SK-N-MC (cell line): ENCODE results near the gene PNMA1.

Experiments used
- EZH2 ChIP-seq: fragments of 200-600 bp; sonication (generic); IDR thresholded peaks from one replicate; pipeline ENCODE4 v1.6.1; 2017; ENCODE audit warnings: antibody characterized with exemption
- POLR2AphosphoS5 ChIP-seq: IDR thresholded peaks from 2 replicates; pipeline ENCODE4 v1.6.1; 2012; ENCODE audit warnings: mild to moderate bottlenecking, low read depth, low read length, borderline replicate concordance

- no peak for TF ChIP-seq EZH2
- no peak for TF ChIP-seq POLR2AphosphoS5
Measured at GRCh38 chr14:73757381-73757780, 43.2 kb upstream of the PNMA1 start.
